ENCODE results near the gene GTF2F1.

The GTF2F1 gene

GRCh38 chr19:6417713-6418561 is 25.0 kb upstream of the GTF2F1 start:
- peaks cover 37% of the 10 kb centered on the region for H3K79me2 ChIP-seq (ENCODE audit: insufficient read depth, low read length)
- H3F3A ChIP-seq (ENCODE audit: insufficient read depth), result peaks cover 2% of the 10 kb centered on the region; the same call in 1 of the 2 replicates
- no peak overlapping the region for H2AFZ ChIP-seq (ENCODE audit: low read depth, low read length, severe bottlenecking)
- H3K27ac ChIP-seq (ENCODE audit: low read depth, low read length), result no peak overlapping the region
- TF ChIP-seq EZH2phosphoT487 (conservative IDR thresholded peaks at IDR 0.05; ENCODE audit: low read length) (no peak), CTCF (IDR thresholded peaks at IDR 0.05; ENCODE audit: insufficient read depth, low read length, poor library complexity, severe bottlenecking) (no peak)
- peaks cover 3% of the 10 kb centered on the region; the same call in 1 of the 2 replicates for H3K36me3 ChIP-seq (ENCODE audit: low read length)
- H3K9me2 ChIP-seq (replicated peaks; ENCODE audit: insufficient read depth, low read length), result no peaks in the 10 kb centered on the region
- H3K9ac ChIP-seq (ENCODE audit: low read length), result no peak overlapping the region
- no peaks in the 10 kb centered on the region for H3K27me3 ChIP-seq (ENCODE audit: low read length)
- H3K4me2 ChIP-seq (ENCODE audit: low read depth, low read length, poor library complexity, severe bottlenecking), result no peak overlapping the region
- H3K4me3 ChIP-seq (ENCODE audit: insufficient read depth, low read length, poor library complexity, severe bottlenecking), result no peak overlapping the region
- peaks cover 13% of the 10 kb centered on the region; the same call in 1 of the 2 replicates for H4K20me1 ChIP-seq (ENCODE audit: low read depth, low read length)
- no peaks in the 10 kb centered on the region for H3K9me3 ChIP-seq (ENCODE audit: insufficient read depth, low read length)

- Histone ChIP-seq H3K79me2 (ENCODE audit: insufficient read depth, low read length) (peaks cover 26% of the 10 kb centered on the region), H3K9ac (ENCODE audit: low read length) (no peak overlapping the region), H2AFZ (ENCODE audit: low read depth, low read length, severe bottlenecking) (no peak overlapping the region), H3K4me3 (ENCODE audit: insufficient read depth, low read length, poor library complexity, severe bottlenecking) (no peak overlapping the region), H3K9me2 (replicated peaks; ENCODE audit: insufficient read depth, low read length) (no peaks in the 10 kb centered on the region), H3K36me3 (ENCODE audit: low read length) (peaks cover 3% of the 10 kb centered on the region; the same call in 1 of the 2 replicates), H3K9me3 (ENCODE audit: insufficient read depth, low read length) (no peaks in the 10 kb centered on the region), H3K27me3 (ENCODE audit: low read length) (no peaks in the 10 kb centered on the region), H3K4me2 (ENCODE audit: low read depth, low read length, poor library complexity, severe bottlenecking) (no peak overlapping the region), H3F3A (ENCODE audit: insufficient read depth) (peaks cover 5% of the 10 kb centered on the region; the same call in 1 of the 2 replicates), H4K20me1 (ENCODE audit: low read depth, low read length) (peaks cover 3% of the 10 kb centered on the region; the same call in 1 of the 2 replicates), H3K27ac (ENCODE audit: low read depth, low read length) (no peak overlapping the region)
- TF ChIP-seq EZH2phosphoT487 (conservative IDR thresholded peaks at IDR 0.05; ENCODE audit: low read length) (no peak), CTCF (IDR thresholded peaks at IDR 0.05; ENCODE audit: insufficient read depth, low read length, poor library complexity, severe bottlenecking) (no peak)
Measured at GRCh38 chr19:6416658-6417405, 23.9 kb upstream of the GTF2F1 start.

GRCh38 chr19:6415591-6416190 is 22.7 kb upstream of the GTF2F1 start:
- Histone ChIP-seq H3K9ac (ENCODE audit: low read length) (no peak overlapping the region), H4K20me1 (ENCODE audit: low read depth, low read length) (no peaks in the 10 kb centered on the region; the same call in 1 of the 2 replicates), H3K4me3 (ENCODE audit: insufficient read depth, low read length, poor library complexity, severe bottlenecking) (no peak overlapping the region), H3K9me3 (ENCODE audit: insufficient read depth, low read length) (no peaks in the 10 kb centered on the region), H3K27me3 (ENCODE audit: low read length) (no peaks in the 10 kb centered on the region), H3F3A (ENCODE audit: insufficient read depth) (peaks cover 5% of the 10 kb centered on the region; the same call in 1 of the 2 replicates), H3K79me2 (ENCODE audit: insufficient read depth, low read length) (peaks cover 14% of the 10 kb centered on the region), H3K36me3 (ENCODE audit: low read length) (peaks cover 3% of the 10 kb centered on the region; the same call in 1 of the 2 replicates), H2AFZ (ENCODE audit: low read depth, low read length, severe bottlenecking) (no peak overlapping the region), H3K4me2 (ENCODE audit: low read depth, low read length, poor library complexity, severe bottlenecking) (no peak overlapping the region), H3K9me2 (replicated peaks; ENCODE audit: insufficient read depth, low read length) (no peaks in the 10 kb centered on the region), H3K27ac (ENCODE audit: low read depth, low read length) (no peak overlapping the region)
- TF ChIP-seq EZH2phosphoT487 (conservative IDR thresholded peaks at IDR 0.05; ENCODE audit: low read length) (no peak), CTCF (IDR thresholded peaks at IDR 0.05; ENCODE audit: insufficient read depth, low read length, poor library complexity, severe bottlenecking) (no peak)

Measured in SU-DHL-6 (cell line).